ENCODE measurements around the gene MALRD1. TPM values are rescaled to one million over a fixed set of nuclear protein-coding genes. Genes with fewer than 3 reads are reported as not detected.

MALRD1 gene
- total and polyA plus RNA-seq, 7 donors: 0.34 to 4.7 (median 2.1) TPM; not detected in 2

DNA sequence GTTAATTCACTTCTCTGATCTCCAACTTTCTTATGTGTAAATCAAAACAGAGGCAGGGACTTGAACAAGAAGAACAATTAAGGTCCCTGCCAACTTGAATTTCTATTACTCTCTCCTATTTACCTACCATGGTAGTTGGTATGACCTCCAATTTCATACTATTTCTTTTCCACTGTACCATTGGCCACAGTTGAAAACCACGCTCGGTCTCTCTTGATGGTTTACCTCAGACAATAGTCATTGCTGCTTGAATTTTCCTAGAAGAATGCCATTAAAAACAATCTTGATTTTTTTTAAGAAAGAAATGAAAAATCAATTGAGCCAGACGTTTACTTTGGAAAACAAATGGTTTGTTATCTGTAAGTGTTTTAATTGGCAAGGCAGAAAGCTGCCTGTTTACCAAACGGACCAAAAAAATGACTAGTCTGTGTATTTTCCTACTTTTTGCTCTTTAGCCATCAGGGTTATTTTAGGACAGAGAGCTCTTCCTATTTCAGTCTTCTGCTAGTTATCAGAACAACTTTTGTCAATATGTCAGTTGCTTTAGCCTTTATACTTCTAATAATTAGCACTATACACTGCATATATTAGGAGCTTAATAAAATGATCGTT, 610.1 kb downstream of the MALRD1 start:
- H3K27me3 ChIP-seq: no peaks in the 10 kb centered on the region
- no peak overlapping the region for H3K4me3 ChIP-seq
- intact Hi-C loops (cut with DNase I): no loop called here
- no peak overlapping the region for H3K27ac ChIP-seq
- H3K36me3 ChIP-seq: no peaks in the 10 kb centered on the region
- TF ChIP-seq POLR2AphosphoS5 (IDR thresholded peaks at IDR 0.05): no peak
- TF ChIP-seq, protein P1, sequence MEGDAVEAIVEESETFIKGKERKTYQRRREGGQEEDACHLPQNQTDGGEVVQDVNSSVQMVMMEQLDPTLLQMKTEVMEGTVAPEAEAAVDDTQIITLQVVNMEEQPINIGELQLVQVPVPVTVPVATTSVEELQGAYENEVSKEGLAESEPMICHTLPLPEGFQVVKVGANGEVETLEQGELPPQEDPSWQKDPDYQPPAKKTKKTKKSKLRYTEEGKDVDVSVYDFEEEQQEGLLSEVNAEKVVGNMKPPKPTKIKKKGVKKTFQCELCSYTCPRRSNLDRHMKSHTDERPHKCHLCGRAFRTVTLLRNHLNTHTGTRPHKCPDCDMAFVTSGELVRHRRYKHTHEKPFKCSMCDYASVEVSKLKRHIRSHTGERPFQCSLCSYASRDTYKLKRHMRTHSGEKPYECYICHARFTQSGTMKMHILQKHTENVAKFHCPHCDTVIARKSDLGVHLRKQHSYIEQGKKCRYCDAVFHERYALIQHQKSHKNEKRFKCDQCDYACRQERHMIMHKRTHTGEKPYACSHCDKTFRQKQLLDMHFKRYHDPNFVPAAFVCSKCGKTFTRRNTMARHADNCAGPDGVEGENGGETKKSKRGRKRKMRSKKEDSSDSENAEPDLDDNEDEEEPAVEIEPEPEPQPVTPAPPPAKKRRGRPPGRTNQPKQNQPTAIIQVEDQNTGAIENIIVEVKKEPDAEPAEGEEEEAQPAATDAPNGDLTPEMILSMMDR (IDR thresholded peaks at IDR 0.05): no peak
- TF ChIP-seq EP300 (IDR thresholded peaks at IDR 0.05): no peak
- no peak for TF ChIP-seq POLR2A (IDR thresholded peaks at IDR 0.05)
- peaks cover 0 to 12% (median 4%) of the 10 kb centered on the region in 4 donors for H3K4me1 ChIP-seq
- peaks cover 0 to 6% (median 0%) of the 10 kb centered on the region in 4 donors for H3K9me3 ChIP-seq
- DNase-seq: no peak
- 50 to 77% methylated on average over 5 of the region's 5 CpGs for WGBS, 2 donors

DNA sequence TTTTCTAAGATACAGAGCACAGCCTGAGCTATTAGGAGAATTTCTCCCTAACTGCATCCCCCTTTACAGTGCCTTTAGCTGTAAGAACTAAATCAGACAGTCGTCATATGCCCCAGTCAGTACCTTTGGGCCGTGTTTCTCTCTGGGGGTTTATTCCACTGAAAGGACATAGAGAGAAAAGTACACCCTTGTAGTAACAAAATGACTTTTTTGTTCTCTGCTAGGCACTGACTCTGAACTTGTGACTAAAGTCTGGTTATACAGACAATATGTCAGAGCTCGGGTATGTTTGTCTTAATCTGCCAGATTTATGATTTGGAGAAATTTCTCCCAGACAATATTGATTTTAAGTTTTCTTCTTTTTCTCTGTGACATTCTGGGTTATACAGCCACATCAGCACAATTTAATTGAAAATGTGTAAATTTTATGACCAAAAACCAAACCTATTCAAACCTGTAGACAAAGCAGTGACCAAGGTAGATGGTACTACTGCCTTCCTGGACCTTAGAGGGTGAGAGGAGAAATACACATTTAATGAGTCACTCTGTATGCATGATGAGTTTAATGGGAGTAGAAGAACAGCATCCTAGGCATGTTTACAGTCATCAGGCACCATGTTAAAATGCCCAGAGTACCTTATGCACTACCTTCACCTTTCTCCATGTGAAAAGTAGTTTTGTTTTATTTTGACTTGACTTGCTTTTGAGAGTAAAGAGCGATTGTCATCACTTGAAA, 611.5 kb downstream of the MALRD1 start:
- Histone ChIP-seq H3K27me3 (no peaks in the 10 kb centered on the region), H3K9me3 (peaks cover 0 to 6% (median 0%) of the 10 kb centered on the region in 4 donors), H3K36me3 (no peaks in the 10 kb centered on the region), H3K4me1 (no peaks in the 10 kb centered on the region), H3K27ac (no peak overlapping the region), H3K4me3 (no peak overlapping the region)
- WGBS, 2 donors: 83% methylated on average over 4 of the region's 4 CpGs
- TF ChIP-seq POLR2A (IDR thresholded peaks at IDR 0.05) (no peak), POLR2AphosphoS5 (IDR thresholded peaks at IDR 0.05) (no peak), EP300 (IDR thresholded peaks at IDR 0.05) (no peak)
- TF ChIP-seq, protein P1 (IDR thresholded peaks at IDR 0.05): no peak
- DNase-seq: no peak
- intact Hi-C loops (cut with DNase I): no loop called here

DNA sequence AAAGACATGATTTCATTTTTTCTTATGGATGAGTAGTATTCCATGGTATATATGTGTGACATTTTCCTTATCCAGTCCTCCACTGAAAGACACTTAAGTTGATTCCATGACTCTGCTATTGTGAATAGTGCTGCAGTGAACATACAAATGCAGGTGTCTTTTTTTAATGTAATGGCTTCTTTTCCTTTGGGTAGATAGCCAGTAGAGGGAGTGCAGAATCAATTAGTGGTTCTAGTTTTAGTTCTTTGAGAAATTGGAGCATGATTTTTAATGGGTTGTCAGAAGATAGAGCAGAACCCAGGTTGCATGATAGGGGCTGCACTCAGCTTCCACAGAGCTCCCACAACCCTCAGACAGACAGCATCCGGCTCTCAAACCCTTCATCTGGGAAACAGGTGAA, 614.7 kb downstream of the MALRD1 start:
- no peaks in the 10 kb centered on the region for H3K4me1 ChIP-seq
- intact Hi-C loops (cut with DNase I): no loop called here

DNA sequence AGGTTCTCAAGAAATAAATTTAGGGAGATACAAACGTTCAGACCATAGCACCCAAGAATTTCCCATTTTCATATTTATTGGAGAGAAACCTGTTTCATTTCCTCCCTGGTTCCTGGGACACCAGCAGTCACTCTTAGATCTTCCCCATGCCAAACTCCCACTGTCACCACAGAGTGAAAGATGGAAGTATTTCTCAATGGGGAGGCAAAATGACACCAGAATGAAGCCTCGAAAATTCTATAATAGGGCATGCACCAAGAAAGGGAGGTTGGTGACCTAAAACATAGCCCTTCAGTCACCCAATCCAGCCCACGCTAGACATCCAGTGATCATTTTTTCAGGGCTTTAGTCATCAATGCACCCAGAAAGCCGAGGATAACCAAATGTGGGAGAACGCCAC, 619.5 kb downstream of the MALRD1 start:
- intact Hi-C loops (cut with DNase I): no loop called here
- no peaks in the 10 kb centered on the region for H3K4me1 ChIP-seq
- no peak overlapping the region for H3K4me3 ChIP-seq
- no peak for DNase-seq
- TF ChIP-seq POLR2AphosphoS5 (IDR thresholded peaks at IDR 0.05) (no peak), EP300 (IDR thresholded peaks at IDR 0.05) (no peak), POLR2A (IDR thresholded peaks at IDR 0.05) (no peak)
- TF ChIP-seq, protein P1 (IDR thresholded peaks at IDR 0.05): no peak
- H3K27ac ChIP-seq: no peak overlapping the region
- H3K9me3 ChIP-seq: no peaks in the 10 kb centered on the region
- WGBS, 2 donors: 87 to 91% methylated on average over 5 of the region's 5 CpGs
- H3K36me3 ChIP-seq: no peaks in the 10 kb centered on the region
- no peaks in the 10 kb centered on the region for H3K27me3 ChIP-seq

More for the DNA sequence above, 614.7 kb downstream of the MALRD1 start:
- Histone ChIP-seq H3K36me3 (no peaks in the 10 kb centered on the region), H3K27ac (no peak overlapping the region), H3K4me3 (no peak overlapping the region), H3K9me3 (peaks cover 0 to 6% (median 0%) of the 10 kb centered on the region in 4 donors), H3K27me3 (no peaks in the 10 kb centered on the region)
- no peak for TF ChIP-seq EP300 (IDR thresholded peaks at IDR 0.05)
- TF ChIP-seq, protein P1 (IDR thresholded peaks at IDR 0.05): no peak
- TF ChIP-seq POLR2A (IDR thresholded peaks at IDR 0.05): no peak
- no peak for TF ChIP-seq POLR2AphosphoS5 (IDR thresholded peaks at IDR 0.05)
- DNase-seq: no peak
- WGBS, 2 donors: 96 to 98% methylated on average over 1 of the region's 1 CpG

Measured in sigmoid colon (tissue), 7 donors.